CD4-positive, alpha-beta T cell (primary cell): ENCODE data around the gene SUPT3H. TPM values are rescaled to one million over a fixed set of nuclear protein-coding genes. Genes with fewer than 3 reads are reported as not detected.
"Not testable (repeated sequence)": the region's sequence is repeated elsewhere in the genome, so short reads cannot be mapped to it uniquely, and the experiment has no call there.

Experiments used
- ATAC-seq: fragments of 200-7000 bp; cut with Tn5 transposase; one replicate; pipeline ENCODE4 v1.10.0; 2022; ENCODE audit warnings: mild to moderate bottlenecking; ENCODE audit not compliant: poor library complexity
- CTCF ChIA-PET: fragments of 350-600 bp; sonication (Branson Sonifier 250); formaldehyde crosslinking; loops from one replicate; lab custom pipeline; 2021; ENCODE audit warnings: antibody characterized with exemption, inconsistent platforms; lab: Charles Lee
- POLR2A ChIA-PET: fragments of 350-600 bp; sonication (Branson Sonifier 250); formaldehyde crosslinking; loops from one replicate; lab custom pipeline; 2021; ENCODE audit warnings: antibody characterized with exemption, inconsistent platforms; lab: Charles Lee
- DNase-seq, 14 experiments: peaks; one replicate each; pipeline ENCODE4 v3.0.0-alpha.2; 2013 to 2020; ENCODE audit warnings: mixed read lengths in 2 of 14
- H3K27ac ChIP-seq, 2 donors: one replicate each; pipeline versions ENCODE4 v1.5.1 to v1.7.0; 2013; ENCODE audit warnings: low read length in 2 of 2, low read depth in 1 of 2, mild to moderate bottlenecking in 1 of 2
- H3K27me3 ChIP-seq, 2 experiments: 1 replicate in 1 of 2; 2 replicates in 1 of 2; pipeline versions ENCODE4 v1.6.1 to v1.7.0; 2013; ENCODE audit warnings: low read length in 2 of 2, control low read depth in 1 of 2, mild to moderate bottlenecking in 1 of 2, moderate library complexity in 1 of 2; ENCODE audit not compliant: insufficient read depth in 2 of 2, control insufficient read depth in 1 of 2
- H3K36me3 ChIP-seq: one replicate; pipeline ENCODE4 v1.6.1; 2013; ENCODE audit warnings: low read length, control low read depth; ENCODE audit not compliant: insufficient read depth
- H3K4me1 ChIP-seq: one replicate; pipeline ENCODE4 v1.6.1; 2013; ENCODE audit warnings: low read length, control low read depth; ENCODE audit not compliant: insufficient read depth
- H3K4me3 ChIP-seq: one replicate; pipeline ENCODE4 v1.5.1; 2013; ENCODE audit warnings: mild to moderate bottlenecking, low read length, moderate library complexity
- H3K9me3 ChIP-seq, 2 experiments: 1 replicate in 1 of 2; 2 replicates in 1 of 2; pipeline versions ENCODE4 v1.6.1 to v1.7.0; 2013; ENCODE audit warnings: low read length in 2 of 2, mild to moderate bottlenecking in 2 of 2, control low read depth in 1 of 2, moderate library complexity in 1 of 2; ENCODE audit not compliant: control insufficient read depth in 1 of 2, insufficient read depth in 1 of 2
- H3K27ac Mint-ChIP-seq: one replicate; pipeline ENCODE4 v1.8.0; 2020; ENCODE audit warnings: mixed read lengths
- H3K27me3 Mint-ChIP-seq: one replicate; pipeline ENCODE4 v1.8.0; 2021; ENCODE audit warnings: mixed read lengths
- H3K36me3 Mint-ChIP-seq: one replicate; pipeline ENCODE4 v1.8.0; 2021; ENCODE audit warnings: low read depth, mixed read lengths
- H3K4me1 Mint-ChIP-seq: one replicate; pipeline ENCODE4 v1.8.0; 2021; ENCODE audit warnings: low read depth, mixed read lengths
- H3K4me3 Mint-ChIP-seq: one replicate; pipeline ENCODE4 v1.8.0; 2020; ENCODE audit warnings: mild to moderate bottlenecking, mixed read lengths
- H3K9me3 Mint-ChIP-seq: one replicate; pipeline ENCODE4 v1.8.0; 2020; ENCODE audit warnings: mixed read lengths
- intact Hi-C, 2 experiments: fragments of 100-400 bp; cut with DNase I in 1 of 2; cut with micrococcal nuclease in 1 of 2; formaldehyde crosslinking; loops; one replicate each; pipeline versions ENCODE4 v1.15.1 to v1.9.0; 2023 to 2025; cut with DNase I, micrococcal nuclease
- total RNA-seq, 174 experiments: library from RNA in 2 of 174; stranded (reverse) in 2 of 174; gene quantifications; one replicate each; pipeline ENCODE4 v1.2.3 and lab custom pipeline; 2021 to 2026
- TF ChIP-seq, protein P1 (sequence below): fragments of 200-600 bp; IDR thresholded peaks from one replicate; pipeline ENCODE4 v1.8.0; 2022; ENCODE audit warnings: antibody characterized with exemption, mild to moderate bottlenecking

Gene SUPT3H
- total RNA-seq, 2 experiments from 2014 or later = 8.9 to 10.5 TPM

DNA sequence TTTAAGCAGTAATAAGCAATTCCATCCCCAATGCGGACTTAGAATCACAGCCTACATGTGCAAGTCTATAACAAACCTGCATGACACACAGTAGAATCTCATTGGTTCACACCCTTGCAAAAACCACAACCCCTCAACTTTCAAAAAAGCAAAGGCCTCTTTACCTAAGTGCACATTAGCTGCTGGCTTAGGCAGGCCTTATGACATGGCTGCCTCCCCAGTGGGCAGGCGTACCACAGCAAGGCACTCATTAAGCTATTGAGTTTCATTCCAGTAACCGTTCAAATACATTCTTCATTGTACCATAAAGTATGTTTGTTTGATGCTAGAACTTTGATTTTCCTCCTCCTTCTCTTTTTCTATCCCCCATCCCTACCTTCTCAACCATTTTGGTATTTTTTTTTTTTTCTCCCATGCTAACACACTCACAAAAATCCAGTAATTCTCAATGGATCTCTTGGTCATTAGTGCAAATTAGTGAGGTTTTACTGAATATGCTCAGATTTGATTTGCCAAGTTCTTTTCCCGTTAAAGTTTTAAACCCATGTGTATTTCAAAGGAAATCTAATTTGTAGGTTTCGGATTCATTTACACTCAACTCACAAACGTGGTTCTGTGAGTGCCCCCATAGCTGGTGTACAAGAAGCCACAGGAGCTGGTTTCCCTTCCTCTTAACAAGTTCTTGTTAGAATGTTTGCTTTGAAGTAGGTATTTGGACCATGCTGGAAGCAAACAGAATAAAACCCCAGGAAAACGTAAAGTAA, 510.0 kb downstream of the SUPT3H start:
- peaks cover 16% of the 10 kb centered on the region for H3K4me1 Mint-ChIP-seq
- peaks cover 68% of the 10 kb centered on the region for H3K36me3 Mint-ChIP-seq
- H3K9me3 ChIP-seq = peaks cover 4 to 8% of the 10 kb centered on the region in 2 experiments
- no peak overlapping the region for H3K4me3 Mint-ChIP-seq
- ChIA-PET POLR2A (no interaction called here), CTCF (no interaction called here)
- no peak overlapping the region for H3K27ac Mint-ChIP-seq
- DNase-seq (peak in 1 of 14 experiments; percentile 0), ATAC-seq (no peak)
- H3K27ac ChIP-seq = no peak overlapping the region
- H3K9me3 Mint-ChIP-seq = peaks cover 13% of the 10 kb centered on the region
- H3K27me3 Mint-ChIP-seq = no peaks in the 10 kb centered on the region
- peaks cover 6% of the 10 kb centered on the region for H3K36me3 ChIP-seq
- intact Hi-C loops = no loop called here
- H3K4me3 ChIP-seq = no peak overlapping the region
- no peaks in the 10 kb centered on the region for H3K27me3 ChIP-seq
- no peaks in the 10 kb centered on the region for H3K4me1 ChIP-seq
- TF ChIP-seq, protein P1, sequence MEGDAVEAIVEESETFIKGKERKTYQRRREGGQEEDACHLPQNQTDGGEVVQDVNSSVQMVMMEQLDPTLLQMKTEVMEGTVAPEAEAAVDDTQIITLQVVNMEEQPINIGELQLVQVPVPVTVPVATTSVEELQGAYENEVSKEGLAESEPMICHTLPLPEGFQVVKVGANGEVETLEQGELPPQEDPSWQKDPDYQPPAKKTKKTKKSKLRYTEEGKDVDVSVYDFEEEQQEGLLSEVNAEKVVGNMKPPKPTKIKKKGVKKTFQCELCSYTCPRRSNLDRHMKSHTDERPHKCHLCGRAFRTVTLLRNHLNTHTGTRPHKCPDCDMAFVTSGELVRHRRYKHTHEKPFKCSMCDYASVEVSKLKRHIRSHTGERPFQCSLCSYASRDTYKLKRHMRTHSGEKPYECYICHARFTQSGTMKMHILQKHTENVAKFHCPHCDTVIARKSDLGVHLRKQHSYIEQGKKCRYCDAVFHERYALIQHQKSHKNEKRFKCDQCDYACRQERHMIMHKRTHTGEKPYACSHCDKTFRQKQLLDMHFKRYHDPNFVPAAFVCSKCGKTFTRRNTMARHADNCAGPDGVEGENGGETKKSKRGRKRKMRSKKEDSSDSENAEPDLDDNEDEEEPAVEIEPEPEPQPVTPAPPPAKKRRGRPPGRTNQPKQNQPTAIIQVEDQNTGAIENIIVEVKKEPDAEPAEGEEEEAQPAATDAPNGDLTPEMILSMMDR = no peak

DNA sequence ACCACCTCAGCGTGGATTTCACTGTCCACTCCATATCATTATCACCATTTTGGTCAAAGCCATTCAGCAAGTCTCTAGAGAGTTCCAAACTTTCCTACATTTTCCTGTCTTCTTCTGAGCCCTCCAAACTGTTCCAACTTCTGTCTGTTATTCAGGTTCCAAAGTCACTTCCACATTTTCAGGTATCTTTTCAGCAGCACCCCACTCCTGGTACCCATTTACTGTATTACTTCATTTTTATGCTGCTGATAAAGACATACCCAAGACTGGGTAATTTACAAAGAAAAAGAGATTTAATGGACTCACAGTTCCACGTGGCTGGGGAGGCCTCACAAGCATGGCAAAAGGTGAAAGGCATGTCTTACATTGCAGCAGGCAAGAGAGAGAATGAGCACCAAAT, 512.5 kb downstream of the SUPT3H start:
- H3K9me3 ChIP-seq, DNase-seq, H3K4me1 ChIP-seq, H3K4me3 ChIP-seq, POLR2A ChIA-PET, H3K27me3 Mint-ChIP-seq, H3K27ac ChIP-seq, intact Hi-C loops, ATAC-seq, H3K27me3 ChIP-seq, CTCF ChIA-PET, H3K36me3 ChIP-seq, H3K27ac Mint-ChIP-seq, H3K4me3 Mint-ChIP-seq: not testable (repeated sequence)
- Mint-ChIP-seq H3K36me3 (peaks cover 67% of the 10 kb centered on the region), H3K4me1 (peaks cover 18% of the 10 kb centered on the region), H3K9me3 (peaks cover 13% of the 10 kb centered on the region)

DNA sequence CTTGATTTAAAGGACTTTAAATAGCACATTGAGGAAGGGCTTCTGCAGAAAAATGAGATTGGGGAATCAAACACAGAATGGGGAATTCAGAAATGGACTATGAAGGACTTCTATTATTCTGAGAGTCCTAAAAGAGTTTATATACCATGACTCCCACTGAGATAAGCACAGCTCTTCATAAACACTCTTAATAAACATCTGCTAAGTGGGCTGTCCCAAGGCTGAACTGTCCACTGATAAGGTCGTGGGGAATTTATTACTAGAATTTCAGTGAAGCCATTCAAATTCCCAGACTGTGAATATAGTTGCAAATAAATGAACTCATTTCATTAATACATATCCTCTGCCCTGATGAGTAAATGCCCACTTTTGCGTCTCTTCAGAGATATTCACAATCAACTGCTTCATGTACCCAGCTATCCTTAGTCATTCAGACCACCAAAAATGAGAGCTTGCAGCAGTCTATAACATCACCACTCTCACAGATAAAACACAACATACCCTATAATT, 517.8 kb downstream of the SUPT3H start:
- peaks cover under 1% of the 10 kb centered on the region for H3K9me3 Mint-ChIP-seq
- no peak overlapping the region for H3K27ac Mint-ChIP-seq
- Histone ChIP-seq H3K9me3 (peaks cover 0 to 4% of the 10 kb centered on the region in 2 experiments), H3K27ac (no peak overlapping the region), H3K36me3 (no peaks in the 10 kb centered on the region), H3K27me3 (no peaks in the 10 kb centered on the region), H3K4me1 (peaks cover 2% of the 10 kb centered on the region), H3K4me3 (no peak overlapping the region)
- no peaks in the 10 kb centered on the region for H3K27me3 Mint-ChIP-seq
- peaks cover 17% of the 10 kb centered on the region for H3K36me3 Mint-ChIP-seq
- ChIA-PET POLR2A (interaction anchor here (1.0 kb wide), 1 partner anchor 518 kb away, joined by 3 read pairs; the partner anchor contains the start of gene SUPT3H), CTCF (no interaction called here)
- TF ChIP-seq, protein P1 = no peak
- no peak for ATAC-seq
- H3K4me3 Mint-ChIP-seq = no peak overlapping the region
- H3K4me1 Mint-ChIP-seq = peaks cover 51% of the 10 kb centered on the region
- intact Hi-C loops = loop anchor here (10.0 kb wide), 2 partner anchors 75 to 855 kb away; no protein-coding TSS in a partner anchor
- DNase-seq = no peak
